ENCODE measurements around the gene TCF7L2.

TCF7L2 gene

GRCh38 chr10:113007343-113007771, 57.3 kb downstream of the TCF7L2 start:
- Histone ChIP-seq H3F3A (ENCODE audit: insufficient read depth) (no peaks in the 10 kb centered on the region), H3K4me3 (ENCODE audit: insufficient read depth, low read length, poor library complexity, severe bottlenecking) (no peak overlapping the region), H3K79me2 (ENCODE audit: insufficient read depth, low read length) (no peaks in the 10 kb centered on the region), H3K27ac (ENCODE audit: low read depth, low read length) (no peak overlapping the region), H3K27me3 (ENCODE audit: low read length) (no peaks in the 10 kb centered on the region), H3K4me2 (ENCODE audit: low read depth, low read length, poor library complexity, severe bottlenecking) (no peak overlapping the region), H2AFZ (ENCODE audit: low read depth, low read length, severe bottlenecking) (no peak overlapping the region), H3K9me3 (ENCODE audit: insufficient read depth, low read length) (no peaks in the 10 kb centered on the region), H3K9me2 (replicated peaks; ENCODE audit: insufficient read depth, low read length) (no peaks in the 10 kb centered on the region), H3K36me3 (ENCODE audit: low read length) (no peaks in the 10 kb centered on the region), H3K9ac (ENCODE audit: low read length) (no peak overlapping the region), H4K20me1 (ENCODE audit: low read depth, low read length) (no peaks in the 10 kb centered on the region)
- TF ChIP-seq CTCF (IDR thresholded peaks at IDR 0.05; ENCODE audit: insufficient read depth, low read length, poor library complexity, severe bottlenecking) (no peak), EZH2phosphoT487 (conservative IDR thresholded peaks at IDR 0.05; ENCODE audit: low read length) (no peak)

- Histone ChIP-seq H3K27ac (ENCODE audit: low read depth, low read length) (no peak overlapping the region), H3K9me2 (replicated peaks; ENCODE audit: insufficient read depth, low read length) (no peaks in the 10 kb centered on the region), H2AFZ (ENCODE audit: low read depth, low read length, severe bottlenecking) (no peak overlapping the region), H3K4me2 (ENCODE audit: low read depth, low read length, poor library complexity, severe bottlenecking) (no peak overlapping the region), H4K20me1 (ENCODE audit: low read depth, low read length) (no peaks in the 10 kb centered on the region), H3K4me3 (ENCODE audit: insufficient read depth, low read length, poor library complexity, severe bottlenecking) (no peak overlapping the region), H3K36me3 (ENCODE audit: low read length) (no peaks in the 10 kb centered on the region), H3K79me2 (ENCODE audit: insufficient read depth, low read length) (no peaks in the 10 kb centered on the region), H3K9ac (ENCODE audit: low read length) (no peak overlapping the region), H3F3A (ENCODE audit: insufficient read depth) (no peaks in the 10 kb centered on the region), H3K27me3 (ENCODE audit: low read length) (no peaks in the 10 kb centered on the region), H3K9me3 (ENCODE audit: insufficient read depth, low read length) (no peaks in the 10 kb centered on the region)
- TF ChIP-seq EZH2phosphoT487 (conservative IDR thresholded peaks at IDR 0.05; ENCODE audit: low read length), result no peak
- TF ChIP-seq CTCF (IDR thresholded peaks at IDR 0.05; ENCODE audit: insufficient read depth, low read length, poor library complexity, severe bottlenecking), result no peak
These were observed 57.8 kb downstream of the TCF7L2 start for GRCh38 chr10:113007821-113008220.

GRCh38 chr10:113011592-113012374, 61.7 kb downstream of the TCF7L2 start:
- no peak overlapping the region for H3K4me3 ChIP-seq (ENCODE audit: insufficient read depth, low read length, poor library complexity, severe bottlenecking)
- no peaks in the 10 kb centered on the region for H3K9me2 ChIP-seq (replicated peaks; ENCODE audit: insufficient read depth, low read length)
- TF ChIP-seq CTCF (IDR thresholded peaks at IDR 0.05; ENCODE audit: insufficient read depth, low read length, poor library complexity, severe bottlenecking), result no peak
- no peak for TF ChIP-seq EZH2phosphoT487 (conservative IDR thresholded peaks at IDR 0.05; ENCODE audit: low read length)
- no peaks in the 10 kb centered on the region for H3K27me3 ChIP-seq (ENCODE audit: low read length)
- no peaks in the 10 kb centered on the region for H3K36me3 ChIP-seq (ENCODE audit: low read length)
- H3K9me3 ChIP-seq (ENCODE audit: insufficient read depth, low read length), result no peaks in the 10 kb centered on the region
- no peaks in the 10 kb centered on the region for H3K79me2 ChIP-seq (ENCODE audit: insufficient read depth, low read length)
- no peak overlapping the region for H2AFZ ChIP-seq (ENCODE audit: low read depth, low read length, severe bottlenecking)
- no peaks in the 10 kb centered on the region for H4K20me1 ChIP-seq (ENCODE audit: low read depth, low read length)
- H3F3A ChIP-seq (ENCODE audit: insufficient read depth), result no peaks in the 10 kb centered on the region
- H3K4me2 ChIP-seq (ENCODE audit: low read depth, low read length, poor library complexity, severe bottlenecking), result no peak overlapping the region
- H3K27ac ChIP-seq (ENCODE audit: low read depth, low read length), result no peak overlapping the region
- H3K9ac ChIP-seq (ENCODE audit: low read length), result no peak overlapping the region

Data from SU-DHL-6 (cell line).